Heart right ventricle (tissue), 16 donors: ENCODE results near the gene SIAH2. TPM values are rescaled to one million over a fixed set of nuclear protein-coding genes. Genes with fewer than 3 reads are reported as not detected.

ENCODE experiments used
- ATAC-seq, 8 donors: fragments of 200-7000 bp; cut with Tn5 transposase; one replicate each; pipeline ENCODE4 v1.9.1; 2020; ENCODE audit warnings: mild to moderate bottlenecking in 8 of 8, moderate library complexity in 8 of 8, moderate number of reproducible peaks in 1 of 8
- DNase-seq, 2 donors: peaks; one replicate each; pipeline ENCODE4 v3.0.0-alpha.2; 2020
- H3K27ac ChIP-seq, 10 donors: fragments of 200-600 bp; sonication (generic) in 2 of 10; one replicate each; pipeline versions ENCODE4 v1.5.0 to v1.8.0; 2020 to 2022; ENCODE audit warnings: mild to moderate bottlenecking in 3 of 10
- H3K27me3 ChIP-seq, 7 donors: fragments of 200-600 bp; one replicate each; pipeline ENCODE4 v1.8.0; 2021 to 2022; ENCODE audit warnings: mild to moderate bottlenecking in 2 of 7
- H3K36me3 ChIP-seq, 9 donors: fragments of 200-600 bp; sonication (generic) in 1 of 9; one replicate each; pipeline versions ENCODE4 v1.5.0 to v1.8.0; 2020 to 2022; ENCODE audit warnings: mild to moderate bottlenecking in 2 of 9
- H3K4me1 ChIP-seq, 9 donors: fragments of 200-600 bp; sonication (generic) in 1 of 9; one replicate each; pipeline versions ENCODE4 v1.5.0 to v1.8.0; 2020 to 2022; ENCODE audit warnings: mild to moderate bottlenecking in 4 of 9
- H3K4me3 ChIP-seq, 10 donors: fragments of 200-600 bp; sonication (generic) in 2 of 10; one replicate each; pipeline versions ENCODE4 v1.5.0 to v1.8.0; 2020 to 2022; ENCODE audit warnings: mild to moderate bottlenecking in 7 of 10, moderate library complexity in 2 of 10
- H3K9me3 ChIP-seq, 11 donors: fragments of 200-600 bp in 10 of 11; sonication (generic) in 2 of 11; one replicate each; pipeline versions ENCODE4 v1.5.0 to v1.8.0; 2013 to 2022; ENCODE audit warnings: mild to moderate bottlenecking in 2 of 11, control low read depth in 1 of 11, moderate library complexity in 1 of 11
- WGBS, 2 donors: extraction: QIAGEN DNeasy Blood & Tissue Kit; methylation state at CpG; one replicate each; pipeline ENCODE4 v1.1.7; 2013; ENCODE audit warnings: inconsistent platforms in 1 of 2; 5-methylcytosine and 5-hydroxymethylcytosine counted together
- intact Hi-C, 10 donors: fragments of 100-400 bp; cut with DNase I; formaldehyde crosslinking; loops; one replicate each; pipeline versions ENCODE4 v1.11.1 to v1.14.2; 2022
- polyA plus RNA-seq, 2 donors: library from polyadenylated mRNA; stranded (reverse); fragments of 200-250 nt; gene quantifications; one replicate each; pipeline ENCODE4 v1.2.3, GENCODE V29; 2013
- total RNA-seq, 10 donors: library from RNA; stranded (reverse); fragmentation: NEBNext Ultra II Directional in 3 of 10; extraction: Animal tissue kit (Norgen Biotek cat#: 25700) in 3 of 10; gene quantifications; one replicate each; pipeline versions ENCODE4 v1.2.1 to v1.2.4, GENCODE V29; 2021 to 2023
- TF ChIP-seq, protein P1 (sequence below), 9 donors: fragments of 200-600 bp; sonication (generic) in 2 of 9; IDR thresholded peaks; one replicate each; pipeline versions ENCODE4 v1.5.0 to v1.8.0; 2021 to 2022; ENCODE audit warnings: antibody characterized with exemption in 9 of 9, mild to moderate bottlenecking in 5 of 9, moderate library complexity in 1 of 9
- donor health status: Arrhythmogenic right ventricular cardiomyopathy.
- donor health status: ischemic (EF 13 %, LVEDD 7.1; RV severe dilation, severe dysfunction).
- donor health status: healthy with polysubstance abuse.
- donor health status: DM: no; HTN: yes; CAD: no.
- donor health status: DM: no; HTN: no; CAD: no.
- donor health status: ischemic (EF 25% LVEDD 6.9; RV normal size, moderate dysfunction).
- donor health status: ischemic (EF 25% LVEDD 5.7; RV mildly dilated, moderate dysfunction).
- donor health status: healthy.
- donor health status: DM: yes; HTN: yes; CAD: no.
- donor health status: Ischemic cardiomyopathy.
- donor health status: ischemic (EF 35%, LVEDD 5.7; RV mildly dilated, moderate dysfunction).
- donor health status: nonischemic (EF 11% LVEDD 7.7; RV severe dilation, severe dysfunction).
- donor health status: DM: yes; HTN: yes; CAD: no.
- donor health status: PGD.
- donor health status: ischemic (EF 29% LVEDD 5.4; RV normal size, mild dysfunction).
- donor health status: nonischemic (EF 23%, LVEDD 6.1; RV moderate dilation, normal function).

The SIAH2 gene
- total and polyA plus RNA-seq, 12 donors = 6.1 to 30.7 (median 20.2) TPM

- WGBS, 2 donors = 1% methylated on average over 52 to 76 of the region's 76 CpGs
- intact Hi-C loops = loop anchor here in 5 of 10 donors (2.0 to 10.0 kb wide), 6 partner anchors 35 to 215 kb away; partner anchors contain the start of genes SELENOT (in 4 of the 5), EIF2A (in 2 of the 5) and SERP1 (in 2 of the 5)
- DNase-seq = no peak
- H3K9me3 ChIP-seq = no peaks in the 10 kb centered on the region
- TF ChIP-seq, protein P1, sequence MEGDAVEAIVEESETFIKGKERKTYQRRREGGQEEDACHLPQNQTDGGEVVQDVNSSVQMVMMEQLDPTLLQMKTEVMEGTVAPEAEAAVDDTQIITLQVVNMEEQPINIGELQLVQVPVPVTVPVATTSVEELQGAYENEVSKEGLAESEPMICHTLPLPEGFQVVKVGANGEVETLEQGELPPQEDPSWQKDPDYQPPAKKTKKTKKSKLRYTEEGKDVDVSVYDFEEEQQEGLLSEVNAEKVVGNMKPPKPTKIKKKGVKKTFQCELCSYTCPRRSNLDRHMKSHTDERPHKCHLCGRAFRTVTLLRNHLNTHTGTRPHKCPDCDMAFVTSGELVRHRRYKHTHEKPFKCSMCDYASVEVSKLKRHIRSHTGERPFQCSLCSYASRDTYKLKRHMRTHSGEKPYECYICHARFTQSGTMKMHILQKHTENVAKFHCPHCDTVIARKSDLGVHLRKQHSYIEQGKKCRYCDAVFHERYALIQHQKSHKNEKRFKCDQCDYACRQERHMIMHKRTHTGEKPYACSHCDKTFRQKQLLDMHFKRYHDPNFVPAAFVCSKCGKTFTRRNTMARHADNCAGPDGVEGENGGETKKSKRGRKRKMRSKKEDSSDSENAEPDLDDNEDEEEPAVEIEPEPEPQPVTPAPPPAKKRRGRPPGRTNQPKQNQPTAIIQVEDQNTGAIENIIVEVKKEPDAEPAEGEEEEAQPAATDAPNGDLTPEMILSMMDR (IDR thresholded peaks at IDR 0.05) = no peak
- no peaks in the 10 kb centered on the region for H3K27me3 ChIP-seq
- ATAC-seq = peak in 1 of 8 donors; percentile 0
- peak overlapping the region; percentile 64 to 100 (median 81) for H3K4me3 ChIP-seq
- peak overlapping the region; percentile 94 to 99 (median 97) for H3K27ac ChIP-seq
- peaks cover 0 to 12% (median 0%) of the 10 kb centered on the region in 9 donors for H3K36me3 ChIP-seq
- H3K4me1 ChIP-seq = peaks cover 4 to 53% (median 38%) of the 10 kb centered on the region in 9 donors
Observed at GRCh38 chr3:150762662-150763121, 277 bp downstream of the SIAH2 start.

DNA sequence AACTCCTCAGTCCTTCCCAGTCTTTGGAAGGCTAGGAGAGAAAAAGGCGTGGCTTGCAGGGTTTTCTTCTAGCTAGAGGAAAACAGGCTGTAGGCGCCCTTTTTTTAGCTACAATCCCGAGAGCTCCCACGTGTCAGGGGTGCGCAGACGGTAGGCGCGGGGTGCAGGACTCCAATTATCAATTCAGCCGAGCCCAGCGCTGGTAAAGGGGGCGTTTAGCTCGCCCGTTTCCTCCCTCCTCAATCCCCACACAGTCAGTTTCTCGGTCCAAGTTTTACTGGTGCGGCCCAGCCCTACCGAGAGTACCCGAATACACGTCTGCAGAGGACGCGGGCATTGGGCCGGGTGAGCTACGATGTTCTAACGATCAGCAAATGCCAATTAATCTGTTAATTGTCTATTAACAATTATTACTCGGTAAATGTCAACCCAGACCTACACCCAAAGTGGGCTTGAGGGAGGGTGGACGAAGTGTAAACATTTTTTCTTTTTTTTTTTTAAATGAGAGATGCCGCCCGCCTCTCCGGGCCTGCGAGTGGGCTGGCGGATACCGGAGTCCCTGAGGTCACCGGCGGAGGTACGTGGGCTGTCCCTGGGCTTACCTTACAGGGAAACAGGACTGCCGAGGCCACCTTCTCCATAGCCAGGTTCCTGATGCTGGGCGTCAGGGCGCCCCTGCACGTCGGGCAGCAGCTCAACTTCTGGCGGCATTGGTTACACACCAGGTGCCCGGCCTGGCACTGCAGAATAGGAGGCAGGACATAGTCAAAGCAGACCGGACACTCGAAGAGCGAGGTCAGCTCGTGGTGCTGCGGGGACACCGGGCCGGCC, 923 bp downstream of the SIAH2 start:
- Histone ChIP-seq H3K27me3 (no peaks in the 10 kb centered on the region), H3K4me3 (peak overlapping the region; percentile 64 to 100 (median 81)), H3K4me1 (peaks cover 4 to 59% (median 44%) of the 10 kb centered on the region in 9 donors), H3K9me3 (no peaks in the 10 kb centered on the region), H3K36me3 (peaks cover 0 to 13% (median 0%) of the 10 kb centered on the region in 9 donors), H3K27ac (peak overlapping the region; percentile 94 to 99 (median 97))
- DNase-seq (peak; percentile 30 to 61), ATAC-seq (peak in 4 of 8 donors; percentile 29 to 38 (median 32))
- TF ChIP-seq, protein P1 (IDR thresholded peaks at IDR 0.05) = no peak
- 0% methylated on average over 48 of the region's 48 CpGs for WGBS, 2 donors
- intact Hi-C loops = loop anchor here in 5 of 10 donors (2.0 to 10.0 kb wide), 6 partner anchors 35 to 215 kb away; partner anchors contain the start of genes SELENOT (in 4 of the 5), EIF2A (in 2 of the 5) and SERP1 (in 2 of the 5)

DNA sequence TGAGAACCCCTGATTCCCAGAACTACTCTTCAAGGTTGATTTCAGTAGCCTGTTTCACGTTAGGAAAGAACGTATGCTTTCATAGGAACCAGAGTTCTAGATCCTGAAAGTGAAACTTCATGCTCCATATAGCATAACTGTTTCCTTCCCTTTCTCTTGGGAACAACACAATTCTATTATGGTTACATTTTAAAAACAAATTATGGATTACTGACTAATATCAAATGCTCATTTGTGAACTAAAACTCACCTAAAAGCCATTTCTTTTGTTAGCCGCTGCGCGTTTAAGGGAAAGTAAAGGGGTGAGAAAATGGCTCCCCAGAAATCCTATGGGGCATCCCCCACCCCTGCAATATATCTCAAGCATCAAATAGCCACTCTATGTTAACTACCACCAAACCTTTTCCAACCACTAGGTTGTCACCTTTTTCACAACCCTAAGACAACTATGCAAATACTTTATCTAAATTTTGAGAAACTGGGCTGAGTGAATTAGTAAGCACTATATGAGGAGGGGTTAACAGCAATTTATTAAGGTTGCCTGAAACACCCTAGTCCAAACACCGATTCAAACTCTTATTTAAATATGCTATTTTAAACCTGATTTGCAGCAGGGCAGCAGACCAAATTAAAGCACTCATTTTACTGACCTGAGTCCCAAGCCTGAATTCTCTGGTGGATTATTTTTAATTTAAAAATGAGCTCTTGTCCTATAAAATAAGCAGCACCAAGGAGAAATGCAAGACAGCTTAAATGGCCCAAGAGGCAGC, 2.4 kb downstream of the SIAH2 start:
- intact Hi-C loops = loop anchor here in 5 of 10 donors (5.0 to 10.0 kb wide), 5 partner anchors 33 to 213 kb away; partner anchors contain the start of genes SELENOT (in 3 of the 5), EIF2A (in 2 of the 5) and SERP1 (in 2 of the 5)
- H3K27ac ChIP-seq = peak overlapping the region in 6 of 10 donors; percentile 18 to 96 (median 94)

More for the DNA sequence above, 2.4 kb downstream of the SIAH2 start:
- DNase-seq (no peak), ATAC-seq (no peak)
- Histone ChIP-seq H3K4me1 (peaks cover 4 to 70% (median 57%) of the 10 kb centered on the region in 9 donors), H3K4me3 (peak overlapping the region in 9 of 10 donors; percentile 69 to 100 (median 84)), H3K27me3 (no peaks in the 10 kb centered on the region), H3K9me3 (no peaks in the 10 kb centered on the region), H3K36me3 (peaks cover 0 to 19% (median 0%) of the 10 kb centered on the region in 9 donors)
- WGBS, 2 donors = 51 to 55% methylated on average over 6 of the region's 6 CpGs
- TF ChIP-seq, protein P1 (IDR thresholded peaks at IDR 0.05) = no peak
